Measurements from ENCODE around the gene STRADB.
"Not testable (repeated sequence)": the region's sequence is repeated elsewhere in the genome, so short reads cannot be mapped to it uniquely, and the experiment has no call there.

The STRADB gene

DNA sequence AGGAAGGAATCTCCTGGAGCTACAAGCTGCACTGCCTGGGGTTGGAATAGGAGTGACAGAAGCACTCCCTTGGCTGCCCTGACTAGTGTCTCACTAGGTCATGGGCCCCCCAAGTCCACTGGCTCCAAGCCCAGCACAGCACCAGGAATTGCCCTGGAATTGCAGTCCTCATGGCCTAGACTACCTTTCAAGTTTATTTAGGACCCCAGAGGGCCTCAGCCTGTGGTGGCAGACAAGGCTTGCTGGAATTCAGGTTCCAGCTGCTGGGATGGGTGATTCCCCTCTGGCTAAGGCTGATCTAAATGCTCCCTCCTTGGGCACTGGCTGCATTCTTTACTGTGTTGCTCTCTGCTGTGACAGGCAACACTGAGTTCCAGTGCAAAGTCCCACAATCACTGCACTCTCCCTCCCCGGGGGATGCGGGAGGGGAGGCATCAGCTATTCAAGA, 14.0 kb downstream of the STRADB start:
- no peak overlapping the region for H3K4me3 ChIP-seq (ENCODE audit: low read depth, low read length)

DNA sequence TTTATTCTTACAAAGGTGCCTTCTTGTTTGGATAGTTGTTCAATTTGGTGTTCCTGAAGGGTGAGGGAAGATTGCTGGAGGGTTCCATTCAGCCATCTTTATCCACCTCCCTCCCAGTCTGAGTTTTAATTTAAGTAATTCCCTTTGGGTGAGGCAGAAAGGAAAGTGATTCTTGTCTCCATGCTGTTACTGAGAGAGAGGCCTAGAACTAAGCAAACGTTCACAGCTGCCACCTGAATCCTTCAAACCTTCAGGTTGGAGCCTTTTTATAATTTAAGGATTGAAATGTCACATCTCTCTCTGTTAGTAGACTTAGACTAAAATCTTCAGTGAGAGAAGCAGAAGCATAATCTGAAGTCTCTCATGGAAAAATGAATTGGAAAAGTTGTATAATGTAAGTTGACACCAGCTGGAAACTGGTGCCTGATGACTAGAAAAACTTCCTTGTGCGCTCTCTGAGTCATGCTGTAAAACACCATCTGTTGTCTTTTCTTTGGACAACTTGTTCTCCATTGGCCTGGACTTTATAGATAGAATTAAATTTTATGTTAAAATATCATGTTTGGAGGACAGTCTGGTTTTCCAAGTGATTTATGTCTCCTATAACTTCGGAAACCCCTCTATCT, 14.6 kb downstream of the STRADB start:
- H3K4me3 ChIP-seq (ENCODE audit: low read depth, low read length) = no peak overlapping the region

DNA sequence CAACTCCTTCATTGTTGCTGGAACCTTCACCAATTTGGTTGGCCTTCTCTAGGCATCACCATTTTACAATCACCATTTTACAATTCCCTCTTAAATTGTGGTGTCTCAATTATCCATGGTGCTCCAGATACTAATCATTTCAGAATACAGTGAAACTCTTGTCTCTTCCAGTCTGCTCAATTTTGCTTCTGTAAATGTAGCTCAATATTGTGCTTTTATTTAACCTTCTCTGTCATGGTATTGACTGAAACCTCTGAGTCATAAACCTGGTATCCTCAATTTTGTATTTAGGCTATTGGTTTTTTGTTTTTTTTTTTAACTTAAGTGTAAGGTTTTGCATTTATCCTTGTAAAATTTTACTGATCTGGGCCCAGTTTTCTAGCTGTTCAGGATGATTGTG, 16.1 kb downstream of the STRADB start:
- H3K4me3 ChIP-seq (ENCODE audit: low read depth, low read length) = no peak overlapping the region

DNA sequence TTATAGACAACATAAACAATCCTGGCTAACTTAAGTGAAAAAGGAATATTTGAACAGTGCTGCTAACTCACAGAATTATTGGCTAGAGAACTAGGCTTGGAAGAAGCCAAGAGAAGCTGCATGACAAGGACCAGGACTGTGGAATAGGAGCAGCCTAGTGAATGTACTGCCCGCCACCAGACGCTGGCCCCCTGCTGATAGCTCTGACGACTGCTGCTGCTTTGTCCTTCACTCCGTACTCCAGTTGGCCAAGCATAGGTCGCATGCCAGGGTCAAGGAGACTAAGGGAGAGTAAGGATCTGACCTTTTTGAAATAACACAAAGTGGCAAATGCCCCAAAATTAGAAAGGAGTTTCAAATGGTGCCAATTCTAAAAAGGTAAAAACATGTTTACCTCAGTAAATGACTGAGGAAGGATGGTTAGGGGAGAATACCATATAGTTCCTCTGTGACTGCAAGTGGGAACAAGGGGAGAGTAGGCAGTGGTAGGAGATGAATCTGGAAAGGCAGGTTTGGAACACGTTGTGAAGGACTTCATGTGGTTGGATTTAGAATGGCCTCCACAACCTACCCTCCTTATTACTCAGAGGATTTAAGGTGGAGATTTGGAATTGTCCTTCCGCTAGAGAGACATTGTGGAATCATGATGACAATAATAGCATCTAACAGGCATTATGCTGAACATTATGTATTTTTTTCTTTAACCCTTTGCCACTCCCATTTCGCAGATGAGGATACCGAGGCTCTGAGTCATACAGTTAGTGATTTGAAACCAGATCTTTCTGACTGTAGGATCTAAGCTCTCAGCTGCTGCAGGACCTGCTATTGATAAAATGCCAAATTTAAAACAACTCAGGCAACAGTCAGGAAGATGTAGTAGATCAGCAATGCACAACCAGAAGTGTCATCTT, 19.5 kb downstream of the STRADB start:
- H3K4me3 ChIP-seq (ENCODE audit: low read depth, low read length) = no peak overlapping the region

DNA sequence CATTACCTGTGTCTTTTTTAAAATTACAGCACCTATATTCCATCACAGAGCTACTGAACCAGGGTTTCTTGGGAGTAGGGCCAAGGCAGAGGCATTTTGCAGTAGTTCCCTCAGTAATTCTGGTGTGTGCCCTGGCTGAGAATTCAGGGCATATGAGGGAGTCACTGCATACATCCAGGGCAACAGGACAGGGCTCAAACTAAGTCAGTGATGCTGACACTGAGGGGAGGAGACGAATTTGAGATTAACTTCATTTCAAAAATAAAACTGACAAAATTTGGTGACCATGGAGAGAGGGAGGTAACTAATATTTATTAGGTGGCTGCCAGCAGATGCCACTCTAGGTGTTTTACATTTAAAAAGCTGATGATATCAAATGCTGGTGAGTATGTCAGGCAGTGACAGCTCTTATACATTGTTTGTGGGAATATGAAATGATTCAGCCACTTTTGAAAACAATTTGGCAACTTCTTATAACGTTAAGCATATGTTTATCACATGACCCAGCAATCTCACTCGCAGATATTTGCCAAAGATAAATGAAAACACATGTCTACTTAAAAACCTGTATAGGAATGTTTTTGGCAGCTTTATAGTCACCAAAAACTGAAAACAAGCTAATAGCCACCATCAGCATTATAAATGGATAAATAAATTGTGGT, 20.3 kb downstream of the STRADB start:
- no peak overlapping the region for H3K4me3 ChIP-seq (ENCODE audit: low read depth, low read length)

DNA sequence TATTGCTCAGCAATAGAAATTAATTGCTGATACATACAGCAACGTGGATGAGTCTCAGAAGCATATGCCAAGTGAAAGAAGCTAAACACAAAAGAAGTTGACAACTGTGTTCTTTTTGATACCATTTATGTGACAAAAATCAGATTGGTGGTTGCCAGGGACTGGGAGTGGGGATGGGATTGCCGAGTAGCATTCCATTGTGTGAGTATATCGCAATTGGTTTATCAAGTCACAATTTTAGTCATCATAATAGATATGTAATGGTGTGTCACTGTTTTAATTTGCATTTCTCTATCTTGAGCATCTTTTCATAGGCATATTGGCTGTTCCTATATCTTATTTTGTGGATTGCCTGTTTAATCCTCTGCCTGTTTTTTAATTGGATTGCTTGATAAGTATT, 20.9 kb downstream of the STRADB start:
- H3K4me3 ChIP-seq (ENCODE audit: low read depth, low read length) = no peak overlapping the region

DNA sequence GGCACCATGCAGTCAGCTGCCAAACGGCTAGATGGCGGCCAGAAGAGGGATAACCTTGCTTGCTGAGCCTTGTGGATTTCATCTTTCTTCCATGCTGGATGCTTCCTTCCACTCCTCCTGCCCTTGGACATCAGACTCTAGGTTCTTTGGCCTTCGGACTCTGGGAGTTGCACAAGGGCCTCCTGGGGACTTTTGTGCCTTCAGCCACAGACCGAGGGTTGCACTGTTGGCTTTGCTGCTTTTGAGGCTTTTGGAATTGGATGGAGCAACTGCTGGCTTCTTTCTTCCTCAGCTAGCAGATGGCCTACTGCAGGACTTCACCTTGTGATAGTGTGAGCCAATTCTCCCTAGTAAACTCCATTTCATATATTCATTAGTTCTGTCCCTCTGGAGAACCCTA, 31.0 kb downstream of the STRADB start:
- H3K4me3 ChIP-seq (ENCODE audit: low read depth, low read length) = no peak overlapping the region

DNA sequence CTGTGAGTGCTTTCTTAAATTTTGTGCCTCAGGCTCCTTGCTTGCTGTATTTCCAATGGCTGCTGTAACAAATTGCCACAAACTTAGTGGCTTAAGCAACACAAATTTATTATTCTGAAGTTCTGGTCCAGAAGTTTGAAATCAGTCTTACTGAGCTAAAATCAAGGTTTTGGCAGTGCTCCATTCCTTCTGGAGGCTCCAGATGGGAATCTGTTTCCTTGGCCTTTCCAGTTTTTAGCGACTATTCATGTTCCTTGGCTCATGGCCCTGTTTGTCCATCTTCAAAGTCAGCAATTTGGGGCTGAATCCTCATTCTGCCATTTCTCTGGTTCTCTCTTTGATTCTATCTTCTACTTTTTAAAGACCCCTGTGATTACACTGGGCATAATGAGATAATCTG, 31.8 kb downstream of the STRADB start:
- H3K4me3 ChIP-seq (ENCODE audit: low read depth, low read length) = no peak overlapping the region

DNA sequence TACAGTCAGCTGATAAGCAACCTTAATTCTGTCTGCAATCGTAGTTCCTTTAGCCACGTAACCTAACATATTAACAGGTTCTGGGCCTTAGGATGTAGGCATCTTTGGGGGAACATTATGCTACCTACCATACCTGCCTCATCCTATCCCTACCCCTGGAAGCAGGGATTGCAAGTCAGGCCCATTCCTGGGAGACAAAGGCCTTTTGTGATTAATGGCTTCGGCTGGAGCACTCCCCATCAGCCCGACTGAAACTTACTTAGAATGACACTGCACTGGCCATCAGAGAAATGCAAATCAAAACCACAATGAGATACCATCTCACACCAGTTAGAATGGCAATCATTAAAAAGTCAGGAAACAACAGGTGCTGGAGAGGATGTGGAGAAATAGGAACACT, 32.2 kb downstream of the STRADB start:
- not testable (repeated sequence) for H3K4me3 ChIP-seq (ENCODE audit: low read depth, low read length)

DNA sequence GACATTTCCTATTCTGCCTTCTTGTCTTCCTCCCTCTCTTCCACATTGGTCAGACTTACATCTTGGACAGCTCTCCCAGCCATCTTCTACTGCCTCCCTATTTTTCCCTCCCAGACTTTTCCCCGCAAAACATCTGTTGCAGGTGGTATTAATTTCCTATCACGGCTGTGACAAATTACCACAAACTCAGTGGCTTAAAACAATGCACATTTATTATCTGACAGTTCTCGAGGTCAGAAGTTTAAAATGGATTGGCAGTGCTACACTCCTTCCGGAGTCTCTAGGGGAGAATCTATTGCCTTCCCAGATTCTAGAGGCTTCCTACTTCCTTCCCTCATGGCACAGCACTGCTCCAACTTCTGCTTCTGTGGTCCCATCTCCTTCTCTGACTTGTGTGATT, 33.3 kb downstream of the STRADB start:
- no peak overlapping the region for H3K4me3 ChIP-seq (ENCODE audit: low read depth, low read length)

DNA sequence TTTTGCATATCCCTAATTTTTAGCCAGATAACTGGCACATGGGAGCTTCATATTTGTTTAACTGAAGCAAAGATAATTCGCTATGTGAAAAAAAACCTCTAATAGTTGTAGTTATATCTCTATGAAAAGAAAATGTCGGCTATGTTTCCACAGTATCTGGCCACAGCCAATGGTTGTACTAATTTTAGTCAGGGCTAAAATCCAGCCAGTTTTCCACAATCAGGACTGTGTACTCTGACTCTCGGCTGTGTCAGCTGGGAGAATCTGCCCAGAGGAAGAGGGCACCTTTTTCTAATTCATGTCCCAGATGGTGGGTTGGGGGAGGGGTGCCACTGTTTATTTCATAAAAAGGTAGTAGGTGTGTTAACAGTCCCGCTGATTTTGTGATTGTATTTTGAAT, 38.8 kb downstream of the STRADB start:
- H3K4me3 ChIP-seq (ENCODE audit: low read depth, low read length) = no peak overlapping the region

DNA sequence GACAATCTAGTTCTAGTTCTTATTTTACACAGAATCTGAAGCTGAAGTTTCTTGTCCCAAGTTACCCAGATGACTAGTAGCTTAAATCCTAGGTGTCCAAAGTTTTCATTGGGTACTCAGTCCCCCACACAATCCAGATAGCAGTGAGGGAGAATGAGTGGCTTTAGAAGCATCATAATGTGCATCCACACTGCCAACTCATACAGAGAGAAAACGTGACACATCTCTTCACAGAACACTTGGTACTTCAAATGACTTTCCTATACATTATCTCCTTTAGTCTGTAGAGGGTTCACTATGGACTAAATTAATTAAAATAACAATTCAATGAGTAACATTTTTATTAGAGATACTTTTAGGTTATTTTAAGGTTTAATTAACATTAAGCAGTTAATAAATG, 45.2 kb downstream of the STRADB start:
- no peak overlapping the region for H3K4me3 ChIP-seq (ENCODE audit: low read depth, low read length)

DNA sequence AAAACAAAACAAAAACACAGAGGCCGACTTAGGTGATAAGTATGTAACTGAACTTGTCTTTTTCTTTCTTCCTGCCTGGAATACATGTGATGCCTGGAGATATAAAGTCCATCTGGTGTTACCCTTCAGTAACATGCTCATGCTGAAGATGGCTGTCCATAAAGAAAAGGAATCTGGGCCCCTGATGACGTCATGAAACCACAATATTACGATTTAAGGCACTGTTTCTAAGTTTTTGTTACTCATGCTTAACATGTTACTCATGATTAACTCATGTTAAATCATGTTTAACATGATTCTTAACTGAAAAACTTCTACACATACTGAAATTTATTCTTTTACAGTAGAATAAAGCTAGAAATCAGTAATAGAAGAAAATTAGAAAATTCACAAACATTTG, 49.0 kb downstream of the STRADB start:
- no peak overlapping the region for H3K4me3 ChIP-seq (ENCODE audit: low read depth, low read length)

DNA sequence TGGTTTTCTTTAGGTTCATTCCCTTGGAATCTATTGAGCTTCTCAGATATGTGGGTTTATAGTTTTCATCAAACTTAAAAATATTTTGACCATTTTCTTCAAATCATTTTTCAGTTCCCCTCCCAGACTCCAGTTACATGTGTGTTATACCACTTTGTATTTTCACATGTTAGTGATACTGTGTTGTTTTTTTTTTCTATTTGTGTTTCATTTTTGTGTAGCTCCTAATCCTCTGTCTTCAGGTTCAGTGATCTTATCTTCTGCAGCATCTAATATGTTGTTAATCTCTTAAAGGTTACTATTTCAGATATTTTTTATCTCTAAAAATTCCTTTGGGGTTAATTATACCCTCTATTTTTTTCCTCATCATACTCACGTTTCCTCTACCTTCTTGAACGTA, 51.2 kb downstream of the STRADB start:
- H3K4me3 ChIP-seq (ENCODE audit: low read depth, low read length) = no peak overlapping the region

DNA sequence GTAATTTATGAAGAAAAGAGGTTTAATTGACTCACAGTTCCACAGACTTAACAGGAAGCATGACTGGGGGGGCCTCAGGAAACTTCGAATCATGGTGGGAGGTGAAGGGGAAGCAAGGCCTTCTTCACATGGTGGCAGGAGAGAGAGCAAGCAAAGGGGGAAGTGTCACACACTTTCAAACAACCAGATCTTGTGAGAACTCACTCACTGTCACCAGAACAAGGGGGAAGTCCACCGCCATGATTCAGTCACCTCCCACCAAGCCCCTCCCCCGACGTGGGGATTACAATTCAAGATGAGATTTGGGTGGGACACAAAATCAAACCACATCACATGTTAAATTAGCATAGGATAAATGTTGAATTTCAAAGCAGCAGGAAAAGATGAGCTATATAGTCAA, 56.2 kb downstream of the STRADB start:
- H3K4me3 ChIP-seq (ENCODE audit: low read depth, low read length) = no peak overlapping the region

DNA sequence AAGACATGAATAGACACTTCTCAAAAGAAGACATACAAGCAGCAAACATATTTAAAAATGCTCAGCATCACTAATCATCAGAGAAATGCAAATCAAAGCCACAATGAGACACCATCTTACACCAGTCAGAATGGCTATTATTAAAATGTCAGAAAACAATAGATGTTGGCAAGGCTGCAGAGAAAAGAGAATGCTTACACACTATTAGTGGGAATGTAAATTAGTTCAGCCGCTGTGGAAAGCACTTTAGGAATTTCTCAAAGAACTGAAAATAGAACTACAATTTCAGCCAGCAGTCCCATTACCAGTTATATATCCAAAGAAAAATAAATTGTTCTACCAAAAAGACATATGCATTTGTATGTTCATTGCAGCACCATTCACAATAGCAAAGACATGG, 61.7 kb downstream of the STRADB start:
- no peak overlapping the region for H3K4me3 ChIP-seq (ENCODE audit: low read depth, low read length)

DNA sequence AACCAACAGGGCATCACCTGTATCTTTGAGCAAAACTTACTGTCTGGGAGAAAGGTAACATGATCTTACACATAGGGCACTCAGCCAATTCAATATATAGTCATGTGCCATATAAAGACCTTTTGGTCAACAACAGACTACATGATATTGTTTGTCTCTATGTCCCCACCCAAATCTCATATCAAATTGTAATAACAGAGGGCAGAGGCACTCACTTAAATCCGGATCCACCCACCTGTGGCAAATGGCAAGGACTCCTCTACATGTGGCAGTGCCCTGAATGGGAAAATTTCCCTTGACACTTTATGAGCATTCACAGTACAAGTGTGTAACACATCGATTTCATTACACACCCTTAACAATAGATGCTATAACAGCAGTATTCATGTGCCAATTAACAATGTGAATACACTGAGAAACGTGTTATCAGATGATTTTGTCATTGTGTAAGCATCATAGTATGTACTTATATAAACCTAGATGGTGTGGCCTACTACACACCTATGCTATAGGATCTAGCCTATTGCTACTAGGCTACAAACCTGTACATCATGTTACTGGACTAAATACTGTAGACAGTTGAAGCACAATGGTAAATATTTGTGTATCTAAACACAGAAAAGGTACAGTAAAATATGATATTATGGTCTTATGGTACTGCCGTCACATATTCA, 64.2 kb downstream of the STRADB start:
- H3K4me3 ChIP-seq (ENCODE audit: low read depth, low read length) = no peak overlapping the region

DNA sequence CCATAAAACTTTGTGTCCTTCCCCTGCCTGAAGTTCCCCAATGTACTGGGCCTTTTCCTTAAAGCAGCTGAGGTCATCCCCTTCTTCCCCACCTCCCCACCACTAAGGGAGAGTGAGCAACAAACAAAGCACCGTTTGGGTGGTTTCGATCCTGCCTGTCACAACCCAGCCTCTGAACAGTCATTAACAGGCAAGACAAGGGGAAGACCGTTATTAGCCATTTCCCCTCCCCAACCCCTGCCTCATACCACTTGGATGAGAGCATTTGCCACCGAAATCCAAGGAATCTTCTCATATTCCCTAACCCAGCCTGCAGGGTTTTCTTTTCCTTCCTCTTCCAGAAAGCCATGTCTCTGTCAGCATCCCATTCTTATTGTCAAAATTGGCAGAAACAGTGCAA, 65.6 kb downstream of the STRADB start:
- no peak overlapping the region for H3K4me3 ChIP-seq (ENCODE audit: low read depth, low read length)

DNA sequence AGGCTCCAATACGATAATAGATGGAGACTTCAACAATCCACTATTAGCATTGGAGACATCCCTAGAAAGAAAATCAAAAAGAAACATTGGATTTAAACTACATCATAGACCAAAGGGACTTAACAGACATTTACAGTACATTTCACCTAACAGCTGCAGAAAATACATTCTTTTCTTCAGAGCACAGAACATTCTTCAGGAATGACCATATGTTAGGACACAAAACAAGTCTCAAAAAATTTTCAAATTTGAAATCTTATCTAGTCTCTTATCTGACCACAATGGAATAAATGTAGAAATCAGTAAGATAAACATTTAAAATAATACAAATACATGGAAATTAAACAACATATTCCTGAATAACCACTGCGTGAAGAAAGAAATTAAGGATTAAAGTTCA, 68.7 kb downstream of the STRADB start:
- H3K4me3 ChIP-seq (ENCODE audit: low read depth, low read length) = no peak overlapping the region

DNA sequence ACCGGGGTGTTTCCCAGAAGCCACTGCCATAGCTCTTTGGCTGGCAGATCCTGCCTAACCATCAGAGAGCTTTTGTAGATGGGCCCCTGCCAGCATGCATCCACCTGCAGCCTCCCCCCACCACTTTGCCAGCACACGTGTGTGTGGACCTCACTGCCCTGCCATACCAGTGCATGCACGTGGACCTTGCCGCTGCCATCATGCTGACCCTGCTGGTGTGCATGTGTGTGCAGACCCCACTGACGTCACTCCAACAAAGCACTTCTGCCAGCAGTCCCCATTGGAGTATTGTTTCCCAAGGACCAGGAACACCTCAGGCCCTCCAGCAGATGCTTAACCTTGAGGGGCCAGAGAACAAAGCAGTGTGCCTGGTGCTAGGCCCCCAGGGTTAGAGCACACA, 71.4 kb downstream of the STRADB start:
- H3K4me3 ChIP-seq (ENCODE audit: low read depth, low read length) = no peak overlapping the region

DNA sequence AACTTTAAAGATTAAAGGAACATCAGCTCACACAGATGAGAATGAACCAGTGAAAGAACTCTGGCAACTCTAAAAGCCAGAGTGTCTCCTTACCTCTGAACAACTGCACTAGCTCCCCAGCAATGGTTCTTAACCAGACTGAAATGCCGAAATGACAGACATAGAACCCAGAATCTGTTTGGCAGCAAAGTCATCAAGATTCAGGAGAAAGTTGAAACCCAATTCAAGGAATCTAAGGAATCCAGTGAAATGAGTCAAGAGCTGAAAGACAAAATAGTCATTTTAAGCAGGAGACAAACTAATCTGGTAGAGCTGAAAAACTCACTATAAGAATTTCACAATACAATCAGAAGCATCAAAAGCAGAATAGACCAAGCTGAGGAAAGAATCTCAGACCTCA, 72.0 kb downstream of the STRADB start:
- H3K4me3 ChIP-seq (ENCODE audit: low read depth, low read length) = no peak overlapping the region
